ENCODE data around the gene CRYBB3. TPM values are rescaled to one million over a fixed set of nuclear protein-coding genes. Genes with fewer than 3 reads are reported as not detected.

The CRYBB3 gene
- total RNA-seq, 4 donors from 2014 or later, result not detected

DNA sequence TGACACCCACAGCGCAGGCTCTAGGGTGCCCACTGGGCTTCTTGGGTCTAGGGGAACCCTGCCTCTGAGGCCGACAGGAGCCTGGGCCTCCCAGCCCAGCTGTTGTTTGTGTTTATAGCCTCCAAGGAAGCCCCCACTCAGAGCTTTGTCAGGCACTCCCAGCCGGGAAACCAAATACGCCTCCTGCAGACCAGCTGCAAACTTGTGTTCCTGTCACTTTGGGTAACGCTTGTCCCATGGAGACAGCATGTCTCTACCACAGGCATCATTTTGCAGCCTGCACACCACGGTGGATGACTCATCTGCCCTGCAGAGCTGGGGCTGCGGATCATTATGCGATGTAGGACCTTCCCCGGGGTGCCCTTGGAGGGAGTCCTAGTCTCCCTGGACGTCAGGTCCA lies 40.6 kb upstream of the CRYBB3 start:
- TF ChIP-seq POLR2A (IDR thresholded peaks at IDR 0.05; ENCODE audit: low read depth) (no peak), EP300 (IDR thresholded peaks at IDR 0.05) (no peak), POLR2AphosphoS5 (IDR thresholded peaks at IDR 0.05) (no peak)
- TF ChIP-seq, protein P1, sequence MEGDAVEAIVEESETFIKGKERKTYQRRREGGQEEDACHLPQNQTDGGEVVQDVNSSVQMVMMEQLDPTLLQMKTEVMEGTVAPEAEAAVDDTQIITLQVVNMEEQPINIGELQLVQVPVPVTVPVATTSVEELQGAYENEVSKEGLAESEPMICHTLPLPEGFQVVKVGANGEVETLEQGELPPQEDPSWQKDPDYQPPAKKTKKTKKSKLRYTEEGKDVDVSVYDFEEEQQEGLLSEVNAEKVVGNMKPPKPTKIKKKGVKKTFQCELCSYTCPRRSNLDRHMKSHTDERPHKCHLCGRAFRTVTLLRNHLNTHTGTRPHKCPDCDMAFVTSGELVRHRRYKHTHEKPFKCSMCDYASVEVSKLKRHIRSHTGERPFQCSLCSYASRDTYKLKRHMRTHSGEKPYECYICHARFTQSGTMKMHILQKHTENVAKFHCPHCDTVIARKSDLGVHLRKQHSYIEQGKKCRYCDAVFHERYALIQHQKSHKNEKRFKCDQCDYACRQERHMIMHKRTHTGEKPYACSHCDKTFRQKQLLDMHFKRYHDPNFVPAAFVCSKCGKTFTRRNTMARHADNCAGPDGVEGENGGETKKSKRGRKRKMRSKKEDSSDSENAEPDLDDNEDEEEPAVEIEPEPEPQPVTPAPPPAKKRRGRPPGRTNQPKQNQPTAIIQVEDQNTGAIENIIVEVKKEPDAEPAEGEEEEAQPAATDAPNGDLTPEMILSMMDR (IDR thresholded peaks at IDR 0.05), result no peak
- peaks cover 26 to 68% (median 66%) of the 10 kb centered on the region in 4 donors for H3K4me1 ChIP-seq
- intact Hi-C loops (cut with DNase I), result no loop called here
- H3K36me3 ChIP-seq, result no peaks in the 10 kb centered on the region
- 45% methylated on average over 8 of the region's 10 CpGs for WGBS
- H3K4me3 ChIP-seq, result no peak overlapping the region
- peak overlapping the region in 1 of 4 donors; percentile 51 for H3K27ac ChIP-seq (replicated peaks in 1 of 4)
- DNase-seq (ENCODE audit: extremely low spot score), result no peak
- no peaks in the 10 kb centered on the region for H3K9me3 ChIP-seq
- H3K27me3 ChIP-seq, result no peaks in the 10 kb centered on the region

DNA sequence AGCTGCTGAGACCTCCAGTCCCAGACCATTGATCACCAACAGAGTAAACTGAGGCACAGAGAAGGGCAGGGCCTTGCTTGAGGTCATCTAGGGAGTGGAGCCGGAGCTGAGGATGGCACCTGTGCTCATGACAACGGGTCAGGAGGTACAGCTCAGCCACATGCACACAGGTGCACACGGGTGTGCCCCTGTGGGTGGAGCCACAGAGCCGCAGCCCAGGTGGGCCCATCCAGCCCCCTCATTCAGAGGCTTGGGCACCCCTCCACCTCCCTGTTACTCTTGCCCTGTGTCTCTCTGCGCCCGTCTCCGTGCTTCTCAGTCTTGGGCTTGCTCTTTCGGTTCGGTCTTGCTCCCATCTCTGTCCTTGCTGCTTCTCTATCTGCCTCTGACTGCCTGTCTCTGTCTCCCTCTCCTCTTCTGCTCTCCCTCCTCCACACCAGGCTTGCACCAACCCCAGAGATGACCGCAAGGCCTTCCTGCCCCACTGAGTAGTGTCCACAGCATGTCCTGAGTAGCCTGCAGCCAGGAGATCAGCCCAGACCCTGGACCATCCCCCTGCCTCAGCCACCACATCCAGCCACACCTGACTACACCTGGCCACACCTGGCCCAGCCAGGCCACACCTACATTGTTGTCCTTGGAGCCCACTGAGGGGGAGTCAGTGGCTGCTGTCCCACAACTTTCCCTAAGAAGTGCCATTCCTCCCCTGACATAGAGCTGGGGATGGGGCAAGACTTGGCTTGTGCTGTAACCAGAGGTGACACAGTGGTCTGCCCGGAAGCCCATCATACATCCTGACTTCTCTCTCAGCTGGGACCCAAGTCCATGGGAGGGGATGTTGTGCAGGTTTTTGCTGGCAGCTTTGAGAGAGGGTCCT lies 39.3 kb upstream of the CRYBB3 start:
- Histone ChIP-seq H3K27me3 (no peaks in the 10 kb centered on the region), H3K4me3 (no peak overlapping the region), H3K27ac (replicated peaks in 1 of 4) (peak overlapping the region in 2 of 4 donors; percentile 39 to 54), H3K36me3 (no peaks in the 10 kb centered on the region), H3K4me1 (peaks cover 18 to 68% (median 66%) of the 10 kb centered on the region in 4 donors), H3K9me3 (no peaks in the 10 kb centered on the region)
- intact Hi-C loops (cut with DNase I), result no loop called here
- TF ChIP-seq EP300 (IDR thresholded peaks at IDR 0.05) (no peak), POLR2A (IDR thresholded peaks at IDR 0.05; ENCODE audit: low read depth) (no peak), POLR2AphosphoS5 (IDR thresholded peaks at IDR 0.05) (no peak)
- TF ChIP-seq, protein P1 (IDR thresholded peaks at IDR 0.05), result no peak
- WGBS, result 82% methylated on average over 11 of the region's 11 CpGs
- DNase-seq (ENCODE audit: extremely low spot score), result no peak

DNA sequence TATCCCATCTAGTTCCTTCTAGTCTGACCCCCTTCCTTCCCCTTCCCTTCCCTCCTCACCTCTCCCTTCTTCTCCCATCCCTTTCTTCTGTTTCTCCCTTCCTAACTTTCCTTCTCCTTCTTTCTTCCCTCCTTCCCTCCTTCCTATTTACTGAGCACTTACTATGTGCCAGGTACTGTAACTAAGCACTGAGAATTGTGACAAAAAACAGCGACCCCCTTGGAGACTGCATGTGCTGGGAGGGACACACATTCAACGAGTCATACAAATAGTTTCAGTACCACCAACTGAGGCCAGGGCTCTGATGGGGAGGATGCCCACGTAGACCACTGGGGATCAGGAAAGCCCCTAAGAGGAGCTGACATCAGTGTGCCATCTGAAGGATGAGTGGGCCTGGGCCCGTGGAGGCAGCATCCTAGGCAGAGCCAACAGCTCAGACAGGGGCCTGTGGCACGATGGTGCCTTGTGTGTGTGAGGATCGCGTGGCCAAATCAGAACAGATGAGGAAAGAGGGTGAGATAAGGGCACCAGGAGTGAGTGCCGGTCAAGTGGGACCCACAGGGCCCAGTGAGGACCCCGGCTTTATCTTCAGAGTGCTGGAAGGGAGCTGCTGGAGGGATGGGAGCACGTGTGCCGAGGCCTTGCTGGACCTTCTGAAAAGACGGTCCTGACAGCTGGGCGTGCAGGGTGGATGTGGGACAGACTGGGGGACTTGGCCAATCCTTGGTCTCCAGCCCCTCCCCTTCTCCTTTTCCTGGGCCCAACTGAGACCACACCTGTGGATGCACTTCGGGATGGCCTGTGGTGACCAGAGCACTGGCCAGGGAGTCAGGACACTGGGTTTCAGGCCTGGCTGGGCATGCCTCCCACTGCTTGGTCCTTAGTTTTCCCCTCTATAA lies 38.4 kb upstream of the CRYBB3 start:
- intact Hi-C loops (cut with DNase I), result no loop called here
- Histone ChIP-seq H3K9me3 (no peaks in the 10 kb centered on the region), H3K4me3 (no peak overlapping the region), H3K4me1 (peaks cover 19 to 70% (median 69%) of the 10 kb centered on the region in 4 donors), H3K27ac (replicated peaks in 1 of 4) (peak overlapping the region in 2 of 4 donors; percentile 39 to 54), H3K36me3 (no peaks in the 10 kb centered on the region), H3K27me3 (no peaks in the 10 kb centered on the region)
- no peak for DNase-seq (ENCODE audit: extremely low spot score)
- TF ChIP-seq EP300 (IDR thresholded peaks at IDR 0.05), result no peak
- TF ChIP-seq, protein P1 (IDR thresholded peaks at IDR 0.05), result no peak
- TF ChIP-seq POLR2A (IDR thresholded peaks at IDR 0.05; ENCODE audit: low read depth), result no peak
- no peak for TF ChIP-seq POLR2AphosphoS5 (IDR thresholded peaks at IDR 0.05)
- 87% methylated on average over 14 of the region's 14 CpGs for WGBS

DNA sequence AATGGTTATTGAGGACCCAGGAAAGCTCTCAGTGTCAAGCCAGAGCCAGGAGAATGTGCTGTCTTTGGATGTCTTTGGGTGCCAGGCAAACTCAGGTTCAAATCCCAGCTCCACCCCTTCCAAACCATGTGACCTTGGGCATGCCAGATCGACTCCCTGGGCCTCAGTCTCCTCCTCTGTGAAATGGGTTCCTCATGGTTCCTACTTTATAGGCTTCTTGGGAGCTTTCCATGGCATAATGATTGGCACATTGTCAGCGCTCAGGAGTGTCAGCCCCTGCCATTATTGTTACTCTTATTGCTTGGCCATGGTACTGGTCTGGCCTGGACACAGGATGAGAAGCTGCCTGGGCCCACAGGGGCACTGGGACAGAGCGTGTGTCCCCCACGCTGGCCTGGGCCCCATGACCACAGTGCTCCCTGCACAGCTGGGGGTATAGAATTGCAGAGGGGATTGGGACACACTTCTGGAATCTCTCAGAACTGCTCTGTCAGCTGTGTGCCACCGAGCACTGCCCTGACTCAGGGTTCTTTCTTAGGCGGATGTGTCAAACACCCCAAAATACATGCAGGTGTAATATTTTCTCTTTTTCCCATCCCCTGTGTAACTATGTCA lies 37.6 kb upstream of the CRYBB3 start:
- 89% methylated on average over 6 of the region's 6 CpGs for WGBS
- no peaks in the 10 kb centered on the region for H3K36me3 ChIP-seq
- intact Hi-C loops (cut with DNase I), result no loop called here
- H3K4me1 ChIP-seq, result peaks cover 19 to 70% (median 68%) of the 10 kb centered on the region in 4 donors
- DNase-seq (ENCODE audit: extremely low spot score), result no peak
- H3K9me3 ChIP-seq, result no peaks in the 10 kb centered on the region
- no peak overlapping the region for H3K4me3 ChIP-seq
- no peak for TF ChIP-seq POLR2A (IDR thresholded peaks at IDR 0.05; ENCODE audit: low read depth)
- no peak for TF ChIP-seq EP300 (IDR thresholded peaks at IDR 0.05)
- TF ChIP-seq, protein P1 (IDR thresholded peaks at IDR 0.05), result no peak
- TF ChIP-seq POLR2AphosphoS5 (IDR thresholded peaks at IDR 0.05), result no peak
- H3K27ac ChIP-seq (replicated peaks in 1 of 4), result peak overlapping the region in 2 of 4 donors; percentile 11 to 24
- H3K27me3 ChIP-seq, result no peaks in the 10 kb centered on the region

Measured in esophagus muscularis mucosa (tissue), 4 donors.